ENCODE measurements around the gene NFIB.

Gene NFIB

GRCh38 chr9:14158916-14159315 lies 155.0 kb downstream of the NFIB start:
- DNase-seq (ENCODE audit: low read depth in 1 of 2, low spot score in 1 of 2) = no peak

GRCh38 chr9:14158136-14158813 lies 155.7 kb downstream of the NFIB start:
- no peak for DNase-seq (ENCODE audit: low read depth in 1 of 2, low spot score in 1 of 2)

- DNase-seq (ENCODE audit: low read depth in 1 of 2, low spot score in 1 of 2) = no peak
These were observed 156.8 kb downstream of the NFIB start for GRCh38 chr9:14157191-14157590.

GRCh38 chr9:14156046-14156445 lies 157.9 kb downstream of the NFIB start:
- no peak for DNase-seq (ENCODE audit: low read depth in 1 of 2, low spot score in 1 of 2)

GRCh38 chr9:14155237-14155636 lies 158.7 kb downstream of the NFIB start:
- no peak for DNase-seq (ENCODE audit: low read depth in 1 of 2, low spot score in 1 of 2)

GRCh38 chr9:14153310-14153720 lies 160.6 kb downstream of the NFIB start:
- no peak for DNase-seq (ENCODE audit: low read depth in 1 of 2, low spot score in 1 of 2)

GRCh38 chr9:14151451-14151850 lies 162.5 kb downstream of the NFIB start:
- DNase-seq (ENCODE audit: low read depth in 1 of 2, low spot score in 1 of 2) = no peak

GRCh38 chr9:14148501-14149103 lies 165.3 kb downstream of the NFIB start:
- no peak for DNase-seq (ENCODE audit: low read depth in 1 of 2, low spot score in 1 of 2)

- DNase-seq (ENCODE audit: low read depth in 1 of 2, low spot score in 1 of 2) = no peak
These were observed 166.2 kb downstream of the NFIB start for GRCh38 chr9:14147738-14148137.

- DNase-seq (ENCODE audit: low read depth in 1 of 2, low spot score in 1 of 2) = no peak
These were observed 167.6 kb downstream of the NFIB start for GRCh38 chr9:14146201-14146874.

GRCh38 chr9:14144215-14144614 lies 169.7 kb downstream of the NFIB start:
- no peak for DNase-seq (ENCODE audit: low read depth in 1 of 2, low spot score in 1 of 2)

GRCh38 chr9:14141699-14142098 lies 172.2 kb downstream of the NFIB start:
- DNase-seq (ENCODE audit: low read depth in 1 of 2, low spot score in 1 of 2) = no peak

- DNase-seq (ENCODE audit: low read depth in 1 of 2, low spot score in 1 of 2) = no peak
These were observed 173.7 kb downstream of the NFIB start for GRCh38 chr9:14140096-14140697.

- no peak for DNase-seq (ENCODE audit: low read depth in 1 of 2, low spot score in 1 of 2)
These were observed 174.7 kb downstream of the NFIB start for GRCh38 chr9:14139287-14139686.

GRCh38 chr9:14136646-14137370 lies 177.1 kb downstream of the NFIB start:
- DNase-seq (ENCODE audit: low read depth in 1 of 2, low spot score in 1 of 2) = no peak

- no peak for DNase-seq (ENCODE audit: low read depth in 1 of 2, low spot score in 1 of 2)
These were observed 177.8 kb downstream of the NFIB start for GRCh38 chr9:14136047-14136635.

GRCh38 chr9:14135421-14135820 lies 178.5 kb downstream of the NFIB start:
- no peak for DNase-seq (ENCODE audit: low read depth in 1 of 2, low spot score in 1 of 2)

- no peak for DNase-seq (ENCODE audit: low read depth in 1 of 2, low spot score in 1 of 2)
These were observed 180.5 kb downstream of the NFIB start for GRCh38 chr9:14133394-14133793.

- DNase-seq (ENCODE audit: low read depth in 1 of 2, low spot score in 1 of 2) = no peak
These were observed 181.2 kb downstream of the NFIB start for GRCh38 chr9:14132775-14133174.

- DNase-seq (ENCODE audit: low read depth in 1 of 2, low spot score in 1 of 2) = no peak
These were observed 182.4 kb downstream of the NFIB start for GRCh38 chr9:14131356-14132088.

Data from stimulated activated CD4-positive, alpha-beta T cell treated with anti-CD3 and anti-CD28 coated beads, Interleukin-15, amount 100 ng/mL, for 1 hour (primary cell).